ENCODE measurements around the gene GFOD2.

The GFOD2 gene

DNA sequence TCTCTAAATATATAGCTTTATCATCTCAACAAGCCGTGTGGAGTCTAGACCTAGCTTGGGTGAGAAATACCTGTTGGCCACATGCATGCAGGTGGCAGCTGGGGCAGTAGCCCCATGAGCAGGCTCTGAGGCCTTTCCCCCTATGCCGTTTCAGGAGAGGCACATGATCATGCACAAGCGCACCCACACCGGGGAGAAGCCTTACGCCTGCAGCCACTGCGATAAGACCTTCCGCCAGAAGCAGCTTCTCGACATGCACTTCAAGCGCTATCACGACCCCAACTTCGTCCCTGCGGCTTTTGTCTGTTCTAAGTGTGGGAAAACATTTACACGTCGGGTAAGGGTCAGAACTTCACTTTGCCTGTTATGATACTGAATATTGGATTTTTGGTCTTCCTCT is 90.9 kb downstream of the GFOD2 start:
- no peak for DNase-seq

All from stimulated activated CD4-positive, alpha-beta T cell treated with anti-CD3 and anti-CD28 coated beads, Interleukin-15, amount 100 ng/mL, for 24 hours (primary cell).